ENCODE results near the gene MAP7D1.

Gene MAP7D1

DNA sequence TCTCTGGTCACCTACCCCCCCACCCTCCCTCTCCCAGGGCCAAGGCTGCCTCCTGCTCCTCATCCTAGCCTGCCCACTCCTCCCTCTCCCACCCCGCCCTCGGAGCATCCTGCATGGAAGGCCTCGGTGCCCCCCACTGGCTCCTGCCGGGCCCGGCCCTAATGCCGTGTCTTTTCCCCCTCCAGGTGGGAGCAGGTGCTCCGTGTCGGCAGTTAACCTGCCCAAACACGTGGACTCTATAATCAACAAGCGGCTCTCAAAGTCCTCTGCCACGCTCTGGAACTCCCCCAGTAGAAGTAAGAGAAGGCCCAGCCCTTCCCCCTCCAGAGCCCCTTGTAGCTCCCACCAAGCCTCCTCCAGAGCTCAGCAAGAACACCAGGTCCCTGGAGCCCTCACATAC is 18.8 kb downstream of the MAP7D1 start:
- TF ChIP-seq, protein P1, sequence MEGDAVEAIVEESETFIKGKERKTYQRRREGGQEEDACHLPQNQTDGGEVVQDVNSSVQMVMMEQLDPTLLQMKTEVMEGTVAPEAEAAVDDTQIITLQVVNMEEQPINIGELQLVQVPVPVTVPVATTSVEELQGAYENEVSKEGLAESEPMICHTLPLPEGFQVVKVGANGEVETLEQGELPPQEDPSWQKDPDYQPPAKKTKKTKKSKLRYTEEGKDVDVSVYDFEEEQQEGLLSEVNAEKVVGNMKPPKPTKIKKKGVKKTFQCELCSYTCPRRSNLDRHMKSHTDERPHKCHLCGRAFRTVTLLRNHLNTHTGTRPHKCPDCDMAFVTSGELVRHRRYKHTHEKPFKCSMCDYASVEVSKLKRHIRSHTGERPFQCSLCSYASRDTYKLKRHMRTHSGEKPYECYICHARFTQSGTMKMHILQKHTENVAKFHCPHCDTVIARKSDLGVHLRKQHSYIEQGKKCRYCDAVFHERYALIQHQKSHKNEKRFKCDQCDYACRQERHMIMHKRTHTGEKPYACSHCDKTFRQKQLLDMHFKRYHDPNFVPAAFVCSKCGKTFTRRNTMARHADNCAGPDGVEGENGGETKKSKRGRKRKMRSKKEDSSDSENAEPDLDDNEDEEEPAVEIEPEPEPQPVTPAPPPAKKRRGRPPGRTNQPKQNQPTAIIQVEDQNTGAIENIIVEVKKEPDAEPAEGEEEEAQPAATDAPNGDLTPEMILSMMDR (IDR thresholded peaks at IDR 0.05; ENCODE audit: low read depth, low read length) = no peak
- no peak for DNase-seq (ENCODE audit: low read depth in 2 of 2)
- no peak overlapping the region for H3K4me3 ChIP-seq (replicated peaks in 1 of 2; ENCODE audit: low read depth in 2 of 2, low read length in 2 of 2)

DNA sequence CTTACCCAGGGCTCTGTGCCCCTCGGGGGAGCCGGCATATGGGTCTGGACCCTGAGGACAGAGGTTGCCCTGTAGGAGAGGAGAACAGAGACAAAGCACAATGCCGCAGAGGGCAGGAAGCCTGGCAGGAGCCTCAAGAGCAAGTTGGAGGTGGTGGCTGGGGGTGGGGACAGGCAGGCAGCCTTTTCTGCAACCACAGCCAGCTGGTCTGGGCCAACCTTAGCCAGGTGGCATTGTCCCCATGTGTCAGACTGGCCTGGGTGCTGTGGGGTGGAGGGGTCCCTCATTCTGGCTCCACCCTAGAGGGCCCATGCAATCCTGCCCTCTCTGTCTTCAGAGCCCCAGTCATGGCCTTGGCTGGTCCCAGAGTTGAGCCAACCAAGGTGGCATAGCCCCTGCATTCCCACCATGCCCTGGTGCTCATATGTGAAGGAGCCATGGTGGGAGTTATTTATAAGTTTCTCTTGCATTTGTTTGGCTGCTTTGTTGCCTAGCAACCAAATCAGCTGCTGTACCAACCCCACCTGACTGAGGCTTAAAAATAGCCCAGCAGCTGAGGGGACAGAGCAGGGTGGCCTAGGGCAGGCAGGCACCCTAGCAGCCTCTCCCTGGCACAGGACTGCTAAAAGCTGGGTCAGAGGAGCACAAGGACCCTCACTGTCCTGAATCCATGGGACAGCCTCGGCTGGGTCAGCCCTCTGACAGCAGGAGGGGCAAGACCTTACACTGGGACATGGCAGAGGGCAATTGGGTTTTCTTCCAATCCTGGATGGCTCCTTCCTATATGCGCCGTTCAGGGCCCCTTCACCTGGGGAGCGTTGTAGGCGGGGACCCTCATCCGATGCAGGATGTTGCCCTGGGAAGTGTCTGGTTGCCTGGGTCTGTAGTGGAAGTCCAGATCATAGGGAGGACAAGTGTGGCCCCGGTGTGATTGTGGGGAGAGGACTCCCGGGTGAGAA is 19.5 kb downstream of the MAP7D1 start:
- DNase-seq (ENCODE audit: low read depth in 2 of 2) = peak; percentile 53 to 80
- no peak overlapping the region for H3K4me3 ChIP-seq (replicated peaks in 1 of 2; ENCODE audit: low read depth in 2 of 2, low read length in 2 of 2)
- TF ChIP-seq, protein P1 (IDR thresholded peaks at IDR 0.05; ENCODE audit: low read depth, low read length) = no peak

DNA sequence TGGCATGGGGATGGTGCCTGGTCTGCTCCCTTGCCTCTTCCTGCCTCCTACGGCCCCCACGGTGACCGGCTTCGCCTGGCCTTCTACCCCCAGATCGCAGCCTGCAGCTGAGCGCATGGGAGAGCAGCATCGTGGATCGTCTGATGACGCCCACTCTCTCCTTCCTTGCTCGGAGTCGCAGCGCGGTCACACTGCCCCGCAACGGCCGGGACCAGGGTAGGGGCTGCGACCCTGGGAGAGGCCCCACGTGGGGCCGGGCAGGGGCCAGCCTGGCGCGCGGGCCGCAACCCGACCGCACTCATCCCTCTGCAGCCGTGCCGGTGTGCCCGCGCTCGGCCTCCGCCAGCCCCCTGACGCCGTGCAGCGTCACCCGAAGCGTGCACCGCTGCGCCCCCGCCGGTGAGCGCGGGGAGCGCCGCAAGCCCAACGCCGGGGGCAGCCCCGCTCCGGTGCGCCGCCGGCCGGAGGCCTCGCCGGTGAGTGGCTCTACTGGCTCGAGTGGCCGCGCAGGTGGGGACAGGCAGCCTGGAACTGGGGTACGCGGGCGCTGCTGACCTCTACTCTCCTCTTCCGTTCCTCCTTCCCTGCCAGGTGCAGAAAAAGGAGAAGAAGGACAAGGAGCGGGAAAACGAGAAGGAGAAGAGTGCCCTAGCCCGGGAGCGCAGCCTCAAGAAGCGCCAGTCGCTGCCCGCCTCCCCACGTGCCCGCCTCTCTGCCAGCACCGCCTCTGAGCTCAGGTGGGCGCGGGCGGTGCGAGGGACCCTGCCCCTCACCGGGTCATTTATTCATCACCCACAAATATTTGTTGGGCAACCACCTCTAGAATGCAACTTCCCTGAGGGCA is 20.4 kb downstream of the MAP7D1 start:
- DNase-seq (ENCODE audit: low read depth in 2 of 2) = no peak
- TF ChIP-seq, protein P1 (IDR thresholded peaks at IDR 0.05; ENCODE audit: low read depth, low read length) = no peak
- no peak overlapping the region for H3K4me3 ChIP-seq (replicated peaks in 1 of 2; ENCODE audit: low read depth in 2 of 2, low read length in 2 of 2)

DNA sequence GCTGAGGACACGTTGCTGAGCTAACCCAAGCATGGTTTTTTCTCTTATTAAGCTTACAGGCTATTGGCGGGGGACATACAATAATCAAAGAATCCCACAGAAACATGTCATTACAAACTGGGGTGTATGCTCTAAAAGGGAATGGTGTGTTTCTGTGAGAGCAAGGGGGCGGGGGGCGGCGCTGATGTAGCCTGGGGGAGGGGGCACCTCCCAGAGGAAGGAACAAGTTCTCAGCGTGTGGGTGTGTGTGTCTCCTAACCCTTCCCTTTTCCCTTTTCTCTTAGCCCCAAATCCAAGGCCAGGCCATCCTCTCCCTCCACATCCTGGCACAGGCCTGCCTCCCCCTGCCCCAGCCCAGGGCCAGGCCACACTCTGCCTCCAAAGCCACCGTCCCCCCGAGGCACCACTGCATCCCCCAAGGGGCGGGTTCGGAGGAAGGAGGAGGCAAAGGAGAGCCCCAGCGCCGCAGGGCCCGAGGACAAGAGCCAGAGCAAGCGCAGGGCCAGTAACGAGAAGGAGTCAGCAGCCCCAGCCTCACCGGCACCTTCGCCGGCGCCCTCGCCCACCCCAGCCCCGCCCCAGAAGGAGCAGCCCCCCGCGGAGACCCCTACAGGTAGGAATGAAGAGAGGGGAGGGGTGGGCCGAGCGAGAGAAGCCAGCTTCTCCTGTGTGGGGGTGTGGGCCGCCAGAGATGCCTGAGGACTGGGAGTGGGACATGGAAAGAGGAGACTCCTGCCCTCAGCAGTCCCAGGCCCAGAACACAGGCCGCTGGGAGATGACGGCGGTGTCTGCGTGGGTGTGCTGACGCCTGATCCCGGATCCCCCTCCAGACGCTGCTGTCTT is 21.9 kb downstream of the MAP7D1 start:
- H3K4me3 ChIP-seq (replicated peaks in 1 of 2; ENCODE audit: low read depth in 2 of 2, low read length in 2 of 2) = no peak overlapping the region
- no peak for DNase-seq (ENCODE audit: low read depth in 2 of 2)
- TF ChIP-seq, protein P1 (IDR thresholded peaks at IDR 0.05; ENCODE audit: low read depth, low read length) = no peak

DNA sequence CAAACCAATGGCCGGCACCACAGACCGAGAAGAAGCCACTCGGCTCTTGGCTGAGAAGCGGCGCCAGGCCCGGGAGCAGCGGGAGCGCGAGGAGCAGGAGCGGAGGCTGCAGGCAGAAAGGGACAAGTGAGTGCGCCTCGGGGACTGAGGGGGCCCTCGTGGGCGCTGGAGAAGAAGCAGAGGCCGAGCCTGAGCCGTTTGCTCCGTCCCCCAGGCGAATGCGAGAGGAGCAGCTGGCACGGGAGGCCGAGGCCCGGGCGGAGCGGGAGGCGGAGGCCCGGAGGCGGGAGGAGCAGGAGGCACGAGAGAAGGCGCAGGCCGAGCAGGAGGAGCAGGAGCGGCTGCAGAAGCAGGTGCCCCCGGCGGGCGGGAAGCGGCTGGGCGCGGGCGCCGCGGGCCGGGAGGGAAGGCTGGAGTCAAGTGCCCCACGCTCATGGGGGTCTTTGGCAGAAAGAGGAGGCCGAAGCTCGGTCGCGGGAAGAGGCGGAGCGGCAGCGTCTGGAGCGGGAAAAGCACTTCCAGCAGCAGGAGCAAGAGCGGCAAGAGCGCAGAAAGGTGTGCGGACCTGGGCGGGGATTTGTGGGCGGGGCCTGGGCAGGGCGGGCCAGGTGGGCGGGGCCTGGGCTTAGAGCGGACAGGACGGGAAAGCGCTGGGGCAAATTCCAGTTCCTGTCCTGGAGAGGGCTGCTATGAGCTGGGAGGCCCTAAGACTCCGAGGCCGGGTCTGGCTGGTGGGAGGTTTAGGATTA is 22.7 kb downstream of the MAP7D1 start:
- H3K4me3 ChIP-seq (replicated peaks in 1 of 2; ENCODE audit: low read depth in 2 of 2, low read length in 2 of 2) = no peak overlapping the region
- no peak for DNase-seq (ENCODE audit: low read depth in 2 of 2)
- TF ChIP-seq, protein P1 (IDR thresholded peaks at IDR 0.05; ENCODE audit: low read depth, low read length) = no peak

All from cardiac fibroblast (primary cell).